Adrenal gland (tissue), 5 donors: ENCODE results near the gene PIK3CB.

Experiments
- CTCF ChIP-seq, 6 experiments: fragments of 450-650 bp in 4 of 6; fragments of 200-600 bp in 2 of 6; sonication (generic) in 1 of 6; IDR thresholded peaks; 1 replicate in 5 of 6; 2 replicates in 1 of 6; pipeline versions ENCODE4 v1.5.1 to v1.8.0; 2016 to 2021; ENCODE audit warnings: antibody characterized with exemption in 6 of 6, mild to moderate bottlenecking in 2 of 6, moderate library complexity in 1 of 6
- POLR2A ChIP-seq, 2 donors: fragments of 450-650 bp; IDR thresholded peaks; one replicate each; pipeline ENCODE4 v1.6.1; 2017; ENCODE audit warnings: antibody characterized with exemption in 2 of 2, mild to moderate bottlenecking in 2 of 2, moderate library complexity in 1 of 2
- donor health status: DM: no; HTN: no; CAD: no.

DNA sequence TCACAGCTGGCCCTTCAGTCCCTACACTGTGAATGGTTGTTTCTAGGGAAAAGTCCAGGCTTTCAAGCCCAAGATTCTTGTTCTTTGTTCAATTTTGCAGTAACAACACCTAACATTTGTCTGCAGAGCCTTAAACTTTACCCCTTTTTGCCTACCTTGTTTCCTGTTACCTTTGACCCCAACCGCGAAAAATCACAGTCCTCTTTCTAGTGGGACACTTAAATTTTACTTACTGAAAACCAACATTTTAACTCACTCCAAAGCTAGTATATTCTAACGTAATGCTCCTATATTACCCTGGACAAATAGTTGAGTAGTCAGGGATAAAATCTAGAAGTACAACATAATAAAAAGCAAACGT lies 649 bp upstream of the PIK3CB start:
- TF ChIP-seq CTCF (IDR thresholded peaks at IDR 0.05) (no peak), POLR2A (IDR thresholded peaks at IDR 0.05) (no peak)
